ENCODE results near the gene ARHGAP31. TPM values are rescaled to one million over a fixed set of nuclear protein-coding genes. Genes with fewer than 3 reads are reported as not detected.

The ARHGAP31 gene
- total RNA-seq, 1 experiment from 2014 or later: 1.2 TPM

DNA sequence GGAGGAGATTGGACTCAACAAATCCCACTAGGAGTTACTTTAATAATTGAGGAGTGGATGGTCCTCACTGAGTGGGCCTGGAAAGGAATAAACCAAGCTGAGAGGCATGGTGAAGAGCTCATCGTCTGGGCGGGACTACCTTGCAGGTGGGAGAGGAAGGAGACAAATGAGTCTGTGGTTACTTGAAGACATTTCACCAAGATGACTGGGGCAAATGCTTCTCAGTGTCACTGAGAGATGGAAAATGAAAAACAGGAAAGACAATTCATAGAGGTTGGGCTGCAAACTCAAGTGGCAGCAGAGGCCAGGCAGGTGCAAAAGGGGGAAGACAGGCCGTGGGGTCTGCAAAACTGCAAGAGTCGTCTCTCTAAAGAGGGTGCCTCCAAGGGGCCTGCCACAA lies 1.5 kb upstream of the ARHGAP31 start:
- no peaks in the 10 kb centered on the region for H4K20me1 ChIP-seq (ENCODE audit: insufficient read depth, low read depth, low read length)
- H3K9me3 ChIP-seq (ENCODE audit: low read length): peaks cover 8% of the 10 kb centered on the region
- H3K9me2 ChIP-seq (replicated peaks; ENCODE audit: insufficient read depth, low read length): no peaks in the 10 kb centered on the region
- H2AFZ ChIP-seq (ENCODE audit: low read length): no peak overlapping the region
- no peak for DNase-seq
- H3K4me2 ChIP-seq (ENCODE audit: low read depth, low read length, poor library complexity, severe bottlenecking): no peak overlapping the region
- no peaks in the 10 kb centered on the region for H3K79me2 ChIP-seq (ENCODE audit: low read length)
- H3K4me3 ChIP-seq (ENCODE audit: low read length): no peak overlapping the region
- H3K27ac ChIP-seq (ENCODE audit: low read length): no peak overlapping the region
- H3K9ac ChIP-seq (ENCODE audit: low read length): no peak overlapping the region
- no peaks in the 10 kb centered on the region for H3K36me3 ChIP-seq (ENCODE audit: insufficient read depth, low read length)
- H3K27me3 ChIP-seq (ENCODE audit: low read length): peaks cover 6% of the 10 kb centered on the region; the same call in 1 of the 2 replicates
- H3K4me1 ChIP-seq (ENCODE audit: low read length): peaks cover 25% of the 10 kb centered on the region

DNA sequence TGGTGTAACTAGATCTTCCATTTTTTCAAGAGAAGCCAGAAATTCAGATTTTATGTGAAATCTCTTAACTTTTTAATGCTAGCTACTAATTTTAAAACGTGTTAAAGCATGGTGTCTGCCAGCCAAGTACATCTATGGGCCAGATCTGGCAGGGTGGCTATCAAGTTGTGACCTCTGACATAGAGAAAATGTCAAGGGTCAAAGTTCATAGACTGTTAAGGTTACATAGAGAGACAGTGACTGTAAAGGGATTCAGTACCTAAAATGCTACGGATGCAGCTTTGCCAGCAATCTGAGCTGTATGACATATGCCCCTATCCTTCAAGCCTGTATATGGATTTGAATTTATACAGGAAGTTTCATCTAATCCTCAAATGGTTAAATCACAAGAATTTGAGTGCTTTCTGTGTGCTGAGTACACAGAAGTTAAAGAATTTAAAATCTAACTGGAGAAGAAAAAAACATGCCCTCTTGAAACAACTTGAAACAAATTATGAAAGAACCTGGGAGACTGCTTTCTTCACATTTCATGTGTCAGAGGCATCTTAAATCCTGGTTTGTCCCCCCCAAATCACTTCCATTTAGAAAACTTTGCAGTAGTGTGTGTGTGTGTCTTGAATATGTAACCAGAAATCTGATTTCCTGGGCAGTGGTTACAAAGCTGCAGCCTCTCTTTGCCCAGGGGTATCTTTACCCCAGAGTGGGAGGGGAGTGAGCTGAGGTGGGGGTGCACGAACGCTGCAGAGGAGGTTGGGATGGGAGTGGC lies 895 bp upstream of the ARHGAP31 start:
- no peaks in the 10 kb centered on the region for H3K36me3 ChIP-seq (ENCODE audit: insufficient read depth, low read length)
- H4K20me1 ChIP-seq (ENCODE audit: insufficient read depth, low read depth, low read length): no peaks in the 10 kb centered on the region
- no peak overlapping the region for H3K27ac ChIP-seq (ENCODE audit: low read length)
- no peaks in the 10 kb centered on the region for H3K9me2 ChIP-seq (replicated peaks; ENCODE audit: insufficient read depth, low read length)
- peak overlapping the region; percentile 68 for H3K9ac ChIP-seq (ENCODE audit: low read length)
- DNase-seq: no peak
- peak overlapping the region; percentile 73 for H3K4me3 ChIP-seq (ENCODE audit: low read length)
- peaks cover 25% of the 10 kb centered on the region for H3K4me1 ChIP-seq (ENCODE audit: low read length)
- H3K27me3 ChIP-seq (ENCODE audit: low read length): peaks cover 2% of the 10 kb centered on the region; the same call in 1 of the 2 replicates
- H3K9me3 ChIP-seq (ENCODE audit: low read length): peaks cover 2% of the 10 kb centered on the region
- no peaks in the 10 kb centered on the region for H3K79me2 ChIP-seq (ENCODE audit: low read length)
- H2AFZ ChIP-seq (ENCODE audit: low read length): peak overlapping the region; percentile 95; the same call in 1 of the 2 replicates
- peak overlapping the region; percentile 96 for H3K4me2 ChIP-seq (ENCODE audit: low read depth, low read length, poor library complexity, severe bottlenecking)

DNA sequence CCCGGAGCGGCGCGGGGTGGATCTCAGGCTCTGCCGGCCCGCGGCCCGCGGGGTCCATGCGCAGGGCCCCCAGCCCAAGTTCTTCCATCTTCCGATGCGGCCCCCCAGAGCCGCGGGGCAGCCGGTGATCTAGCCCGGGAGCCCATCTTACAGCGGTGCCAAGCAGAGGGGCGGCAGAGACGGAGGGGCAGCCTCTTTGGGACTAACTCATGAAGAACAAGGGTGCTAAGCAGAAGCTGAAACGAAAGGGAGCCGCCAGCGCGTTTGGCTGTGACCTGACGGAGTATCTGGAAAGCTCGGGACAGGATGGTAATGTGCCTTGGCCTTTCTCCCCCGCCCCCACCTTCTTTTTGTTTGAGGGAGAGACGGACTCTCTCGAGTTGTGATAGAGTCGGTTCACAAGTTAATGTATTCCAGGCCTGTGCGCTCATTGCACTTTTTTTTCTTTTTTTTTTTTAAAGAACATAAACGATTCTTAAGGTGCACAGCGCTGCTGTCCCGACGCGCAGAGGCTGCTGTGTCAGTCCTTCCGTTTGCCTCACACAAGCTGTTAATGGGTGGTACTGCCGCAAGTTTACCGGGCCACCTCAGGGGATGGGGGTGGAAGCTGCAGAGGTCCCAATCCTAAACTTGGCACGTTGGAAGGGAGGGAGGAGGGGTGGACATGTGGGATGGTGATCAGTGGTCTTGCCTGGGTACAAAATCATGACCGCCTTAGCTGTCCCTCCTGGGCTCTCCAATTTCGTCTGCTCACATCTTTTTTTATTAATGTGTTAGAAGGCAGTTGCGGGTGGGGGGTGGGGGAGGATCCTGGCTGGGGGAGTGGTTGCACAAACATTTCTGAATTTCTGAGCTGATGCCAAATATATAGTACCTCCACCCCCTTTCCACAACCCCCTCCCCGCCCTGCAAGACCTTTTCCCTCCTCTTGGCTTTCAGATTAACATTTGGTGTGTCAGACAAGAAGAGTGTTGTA lies 801 bp downstream of the ARHGAP31 start:
- no peaks in the 10 kb centered on the region for H4K20me1 ChIP-seq (ENCODE audit: insufficient read depth, low read depth, low read length)
- peak overlapping the region; percentile 95; the same call in 1 of the 2 replicates for H2AFZ ChIP-seq (ENCODE audit: low read length)
- no peaks in the 10 kb centered on the region for H3K79me2 ChIP-seq (ENCODE audit: low read length)
- H3K9ac ChIP-seq (ENCODE audit: low read length): peak overlapping the region; percentile 68
- DNase-seq: peak; percentile 50
- H3K27ac ChIP-seq (ENCODE audit: low read length): no peak overlapping the region
- H3K4me3 ChIP-seq (ENCODE audit: low read length): peak overlapping the region; percentile 73
- H3K9me3 ChIP-seq (ENCODE audit: low read length): no peaks in the 10 kb centered on the region
- H3K9me2 ChIP-seq (replicated peaks; ENCODE audit: insufficient read depth, low read length): no peaks in the 10 kb centered on the region
- no peaks in the 10 kb centered on the region for H3K27me3 ChIP-seq (ENCODE audit: low read length)
- peak overlapping the region; percentile 96 for H3K4me2 ChIP-seq (ENCODE audit: low read depth, low read length, poor library complexity, severe bottlenecking)
- peaks cover 25% of the 10 kb centered on the region for H3K4me1 ChIP-seq (ENCODE audit: low read length)
- no peaks in the 10 kb centered on the region for H3K36me3 ChIP-seq (ENCODE audit: insufficient read depth, low read length)

DNA sequence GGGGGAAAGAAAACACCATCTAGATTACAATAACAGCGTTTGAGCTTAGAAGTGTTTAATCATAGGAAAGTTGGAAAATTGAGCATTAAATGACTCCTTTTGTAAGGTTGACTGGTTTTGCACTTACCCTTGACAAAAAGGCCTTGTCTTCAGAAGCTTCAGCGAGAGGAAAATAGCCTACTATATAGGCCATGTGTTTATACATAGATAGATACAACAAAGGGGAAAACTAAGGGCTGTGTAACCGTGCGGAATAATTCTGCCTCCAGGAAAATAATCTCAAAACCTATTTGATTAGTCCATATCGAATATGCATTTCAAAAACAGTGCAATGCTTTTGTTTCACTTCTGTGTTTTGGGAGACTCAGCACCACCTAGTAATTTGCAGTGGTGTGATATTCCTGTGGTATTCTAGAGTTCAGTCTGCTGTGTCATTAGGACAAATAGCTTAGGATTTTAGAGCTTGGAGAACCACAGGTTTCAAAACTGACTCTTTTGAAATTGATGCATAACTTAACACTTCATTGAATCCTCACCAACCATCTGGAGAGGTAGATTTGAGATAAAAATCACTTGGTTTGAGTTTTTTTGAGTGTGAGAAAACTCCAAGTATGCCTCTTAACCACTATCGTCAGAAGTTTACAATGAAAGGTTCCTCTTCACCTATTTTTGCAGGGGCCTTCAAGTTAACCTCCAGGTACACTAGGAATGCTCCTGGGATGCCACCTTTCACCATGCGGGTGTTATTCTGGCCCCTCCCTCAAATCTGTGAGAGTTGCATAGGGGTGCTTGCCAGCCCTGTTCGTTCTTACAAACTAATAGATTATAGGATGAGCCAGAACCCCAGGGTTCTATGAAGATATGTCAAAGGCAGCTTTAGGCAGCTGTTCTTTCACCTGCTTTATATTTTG lies 1.9 kb downstream of the ARHGAP31 start:
- Histone ChIP-seq H3K4me1 (ENCODE audit: low read length) (peaks cover 25% of the 10 kb centered on the region), H2AFZ (ENCODE audit: low read length) (no peak overlapping the region), H3K9me2 (replicated peaks; ENCODE audit: insufficient read depth, low read length) (no peaks in the 10 kb centered on the region), H3K27me3 (ENCODE audit: low read length) (no peaks in the 10 kb centered on the region), H3K4me2 (ENCODE audit: low read depth, low read length, poor library complexity, severe bottlenecking) (no peak overlapping the region), H3K27ac (ENCODE audit: low read length) (no peak overlapping the region), H3K79me2 (ENCODE audit: low read length) (no peaks in the 10 kb centered on the region), H4K20me1 (ENCODE audit: insufficient read depth, low read depth, low read length) (no peaks in the 10 kb centered on the region), H3K36me3 (ENCODE audit: insufficient read depth, low read length) (no peaks in the 10 kb centered on the region), H3K4me3 (ENCODE audit: low read length) (no peak overlapping the region), H3K9me3 (ENCODE audit: low read length) (no peaks in the 10 kb centered on the region), H3K9ac (ENCODE audit: low read length) (no peak overlapping the region)
- DNase-seq: no peak

DNA sequence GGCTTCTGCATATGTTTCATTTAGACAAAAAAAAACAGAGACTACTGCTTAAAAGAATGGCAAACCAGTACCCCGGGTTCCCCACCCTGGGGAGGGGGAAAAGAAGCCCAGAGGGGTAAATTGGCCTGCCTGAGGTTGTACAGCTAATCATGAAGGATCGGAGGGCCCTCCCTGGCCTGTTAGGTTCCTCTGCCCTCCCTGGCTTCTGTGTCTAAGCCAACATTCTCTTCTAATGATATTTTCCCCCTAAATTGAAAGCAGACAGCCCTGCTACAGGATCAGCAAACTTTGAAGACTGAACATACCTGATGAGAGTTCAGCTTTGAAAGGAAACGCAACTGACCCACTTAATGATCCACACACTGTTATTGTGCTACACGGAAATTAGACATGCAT lies 2.5 kb downstream of the ARHGAP31 start:
- no peaks in the 10 kb centered on the region for H3K27me3 ChIP-seq (ENCODE audit: low read length)
- H3K9ac ChIP-seq (ENCODE audit: low read length): no peak overlapping the region
- H3K27ac ChIP-seq (ENCODE audit: low read length): no peak overlapping the region
- no peak overlapping the region for H2AFZ ChIP-seq (ENCODE audit: low read length)
- no peak overlapping the region for H3K4me3 ChIP-seq (ENCODE audit: low read length)
- no peaks in the 10 kb centered on the region for H3K79me2 ChIP-seq (ENCODE audit: low read length)
- H3K36me3 ChIP-seq (ENCODE audit: insufficient read depth, low read length): no peaks in the 10 kb centered on the region
- H3K4me2 ChIP-seq (ENCODE audit: low read depth, low read length, poor library complexity, severe bottlenecking): no peak overlapping the region
- no peak for DNase-seq
- H3K9me3 ChIP-seq (ENCODE audit: low read length): no peaks in the 10 kb centered on the region
- peaks cover 25% of the 10 kb centered on the region for H3K4me1 ChIP-seq (ENCODE audit: low read length)
- no peaks in the 10 kb centered on the region for H4K20me1 ChIP-seq (ENCODE audit: insufficient read depth, low read depth, low read length)
- no peaks in the 10 kb centered on the region for H3K9me2 ChIP-seq (replicated peaks; ENCODE audit: insufficient read depth, low read length)

DNA sequence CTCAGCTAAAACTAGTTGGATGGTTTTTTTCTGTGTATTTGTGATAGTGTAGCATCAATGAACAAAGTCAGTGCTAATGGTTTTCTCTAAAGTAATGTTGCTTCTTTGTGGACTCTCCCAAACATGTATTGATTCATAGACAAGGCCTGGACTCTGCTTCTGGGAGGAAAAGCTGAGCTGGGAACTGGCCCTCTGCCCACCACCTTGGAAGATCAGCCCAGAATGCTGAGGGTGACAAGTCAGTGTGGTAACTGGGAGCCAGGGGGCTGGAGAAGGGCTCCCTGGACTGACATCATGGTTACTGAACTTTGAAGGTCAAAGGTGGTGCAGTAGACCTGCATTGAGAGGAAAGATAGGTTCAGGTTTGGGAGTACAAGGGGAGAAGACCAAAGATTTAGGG lies 3.0 kb downstream of the ARHGAP31 start:
- Histone ChIP-seq H3K9me2 (replicated peaks; ENCODE audit: insufficient read depth, low read length) (no peaks in the 10 kb centered on the region), H2AFZ (ENCODE audit: low read length) (no peak overlapping the region), H3K79me2 (ENCODE audit: low read length) (no peaks in the 10 kb centered on the region), H3K4me1 (ENCODE audit: low read length) (peaks cover 25% of the 10 kb centered on the region), H3K4me3 (ENCODE audit: low read length) (no peak overlapping the region), H3K9me3 (ENCODE audit: low read length) (no peaks in the 10 kb centered on the region), H3K27ac (ENCODE audit: low read length) (no peak overlapping the region), H3K36me3 (ENCODE audit: insufficient read depth, low read length) (no peaks in the 10 kb centered on the region), H3K27me3 (ENCODE audit: low read length) (no peaks in the 10 kb centered on the region), H4K20me1 (ENCODE audit: insufficient read depth, low read depth, low read length) (no peaks in the 10 kb centered on the region), H3K9ac (ENCODE audit: low read length) (no peak overlapping the region), H3K4me2 (ENCODE audit: low read depth, low read length, poor library complexity, severe bottlenecking) (no peak overlapping the region)
- DNase-seq: no peak

DNA sequence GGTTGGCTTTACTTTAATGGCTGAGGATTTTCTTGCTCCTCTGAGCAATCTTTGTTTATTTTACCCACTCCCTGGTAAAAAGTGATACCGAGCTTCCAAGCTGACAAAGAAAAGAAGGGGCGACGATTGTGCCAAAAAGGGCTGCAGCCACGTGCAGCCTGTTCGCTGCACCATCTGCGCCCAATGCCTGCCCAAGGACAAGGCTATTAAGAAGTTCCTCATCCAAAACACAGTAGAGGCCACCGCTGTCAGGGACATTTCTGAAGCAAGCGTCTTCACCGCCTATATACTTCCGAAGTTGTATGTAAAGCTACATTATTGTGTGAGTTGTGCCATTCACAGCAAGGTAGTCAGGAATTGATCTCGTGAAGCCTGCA lies 4.4 kb downstream of the ARHGAP31 start:
- no peak overlapping the region for H3K9ac ChIP-seq (ENCODE audit: low read length)
- no peaks in the 10 kb centered on the region for H3K9me3 ChIP-seq (ENCODE audit: low read length)
- no peaks in the 10 kb centered on the region for H4K20me1 ChIP-seq (ENCODE audit: insufficient read depth, low read depth, low read length)
- no peaks in the 10 kb centered on the region for H3K9me2 ChIP-seq (replicated peaks; ENCODE audit: insufficient read depth, low read length)
- H3K4me3 ChIP-seq (ENCODE audit: low read length): no peak overlapping the region
- H3K27me3 ChIP-seq (ENCODE audit: low read length): no peaks in the 10 kb centered on the region
- H3K4me1 ChIP-seq (ENCODE audit: low read length): peaks cover 20% of the 10 kb centered on the region
- H3K4me2 ChIP-seq (ENCODE audit: low read depth, low read length, poor library complexity, severe bottlenecking): no peak overlapping the region
- no peaks in the 10 kb centered on the region for H3K79me2 ChIP-seq (ENCODE audit: low read length)
- no peaks in the 10 kb centered on the region for H3K36me3 ChIP-seq (ENCODE audit: insufficient read depth, low read length)
- no peak overlapping the region for H2AFZ ChIP-seq (ENCODE audit: low read length)
- DNase-seq: no peak
- no peak overlapping the region for H3K27ac ChIP-seq (ENCODE audit: low read length)
